LHCN-M2 (cell line): ENCODE data around the gene OSBPL7. TPM values are rescaled to one million over a fixed set of nuclear protein-coding genes. Genes with fewer than 3 reads are reported as not detected.

Experiments
- DNase-seq: peaks from one replicate; pipeline ENCODE4 v3.0.0-alpha.2; 2012; ENCODE audit warnings: low read depth
- total RNA-seq: library from RNA; depleted of rRNA; stranded (reverse); fragments of >200 nt; gene quantifications from 2 replicates; pipeline ENCODE4 v1.2.3, GENCODE V29; 2014

OSBPL7 gene
- total RNA-seq, 1 experiment from 2014 or later = 21.4 TPM

- DNase-seq = no peak
Observed at GRCh38 chr17:47823519-47823918, 1.9 kb upstream of the OSBPL7 start.

- DNase-seq = no peak
Observed at GRCh38 chr17:47822785-47823184, 1.2 kb upstream of the OSBPL7 start.

- no peak for DNase-seq
Observed at GRCh38 chr17:47821031-47821423, 567 bp downstream of the OSBPL7 start.

GRCh38 chr17:47820033-47820789 is 1.4 kb downstream of the OSBPL7 start:
- no peak for DNase-seq

GRCh38 chr17:47819475-47819874 is 2.1 kb downstream of the OSBPL7 start:
- DNase-seq = no peak

GRCh38 chr17:47818002-47818695 is 3.4 kb downstream of the OSBPL7 start:
- no peak for DNase-seq

- DNase-seq = no peak
Observed at GRCh38 chr17:47816947-47817346, 4.6 kb downstream of the OSBPL7 start.

GRCh38 chr17:47816111-47816735 is 5.4 kb downstream of the OSBPL7 start:
- no peak for DNase-seq

GRCh38 chr17:47815106-47815918 is 6.3 kb downstream of the OSBPL7 start:
- DNase-seq = no peak

GRCh38 chr17:47813512-47814031 is 8.0 kb downstream of the OSBPL7 start:
- no peak for DNase-seq

- no peak for DNase-seq
Observed at GRCh38 chr17:47813077-47813476, 8.5 kb downstream of the OSBPL7 start.

- no peak for DNase-seq
Observed at GRCh38 chr17:47812146-47812920, 9.3 kb downstream of the OSBPL7 start.

- DNase-seq = no peak
Observed at GRCh38 chr17:47811709-47812108, 9.9 kb downstream of the OSBPL7 start.

- DNase-seq = no peak
Observed at GRCh38 chr17:47810901-47811635, 10.5 kb downstream of the OSBPL7 start.

- peak; percentile 88 for DNase-seq
Observed at GRCh38 chr17:47810200-47810821, 11.3 kb downstream of the OSBPL7 start.

GRCh38 chr17:47808830-47809480 is 12.6 kb downstream of the OSBPL7 start:
- no peak for DNase-seq

GRCh38 chr17:47808036-47808829 is 13.4 kb downstream of the OSBPL7 start:
- DNase-seq = no peak

- DNase-seq = no peak
Observed at GRCh38 chr17:47807421-47807820, 14.2 kb downstream of the OSBPL7 start.
